Effector memory CD4-positive, alpha-beta T cell (primary cell): ENCODE results near the gene ATXN1.

Experiments
- DNase-seq, 3 donors: peaks; one replicate each; pipeline ENCODE4 v3.0.0-alpha.2; 2020
- H3K27ac ChIP-seq: 2 replicates; pipeline ENCODE4 v1.7.0; 2013; ENCODE audit warnings: mild to moderate bottlenecking, low read length, moderate library complexity; ENCODE audit not compliant: insufficient read depth, poor library complexity, severe bottlenecking
- H3K27me3 ChIP-seq: replicated peaks from 2 replicates; pipeline ENCODE4 v1.7.0; 2013; ENCODE audit warnings: mild to moderate bottlenecking, low read length; ENCODE audit not compliant: insufficient read depth, control insufficient read depth, poor library complexity, severe bottlenecking
- H3K36me3 ChIP-seq: 2 replicates; pipeline ENCODE4 v1.7.0; 2013; ENCODE audit warnings: mild to moderate bottlenecking, low read length, moderate library complexity; ENCODE audit not compliant: control insufficient read depth, insufficient read depth
- H3K4me1 ChIP-seq: 2 replicates; pipeline ENCODE4 v1.7.0; 2013; ENCODE audit warnings: low read length, mild to moderate bottlenecking; ENCODE audit not compliant: control insufficient read depth, insufficient read depth, poor library complexity, severe bottlenecking
- H3K4me3 ChIP-seq: 2 replicates; pipeline ENCODE4 v1.7.0; 2013; ENCODE audit warnings: low read length, low read depth, mild to moderate bottlenecking; ENCODE audit not compliant: insufficient read depth, poor library complexity, severe bottlenecking
- H3K9me3 ChIP-seq: 2 replicates; pipeline ENCODE4 v1.7.0; 2013; ENCODE audit warnings: mild to moderate bottlenecking, low read length, moderate library complexity; ENCODE audit not compliant: control insufficient read depth

Gene ATXN1

DNA sequence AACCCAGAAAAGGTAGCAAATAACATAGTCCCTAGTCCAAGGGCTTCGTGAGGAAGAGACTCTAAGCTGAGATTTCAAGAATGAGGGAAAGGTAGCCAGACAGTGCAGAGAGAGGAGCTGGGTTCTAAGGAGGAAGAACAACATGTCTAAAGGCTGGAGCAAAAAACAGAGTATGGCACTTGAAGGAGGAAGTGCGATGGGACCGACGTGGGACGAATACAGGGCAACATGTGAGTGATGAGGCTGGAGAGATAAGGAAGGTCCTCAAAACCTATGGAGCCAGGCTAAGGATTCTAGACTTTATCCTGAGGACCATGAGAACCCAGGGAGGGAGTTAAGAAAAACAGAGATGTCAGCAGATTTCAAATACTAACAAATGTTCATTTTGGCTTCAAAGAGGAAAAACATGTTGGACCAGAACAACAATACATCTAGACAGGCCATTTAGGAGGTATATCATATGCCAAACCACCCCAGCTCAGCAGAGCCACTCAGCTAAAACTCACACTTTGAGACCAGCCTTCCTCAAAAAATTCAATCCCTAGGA lies 17.5 kb downstream of the ATXN1 start:
- no peaks in the 10 kb centered on the region for H3K9me3 ChIP-seq
- DNase-seq = no peak
- no peak overlapping the region for H3K4me3 ChIP-seq
- no peaks in the 10 kb centered on the region for H3K27me3 ChIP-seq
- H3K4me1 ChIP-seq = no peaks in the 10 kb centered on the region
- H3K36me3 ChIP-seq = no peaks in the 10 kb centered on the region
- no peak overlapping the region for H3K27ac ChIP-seq

DNA sequence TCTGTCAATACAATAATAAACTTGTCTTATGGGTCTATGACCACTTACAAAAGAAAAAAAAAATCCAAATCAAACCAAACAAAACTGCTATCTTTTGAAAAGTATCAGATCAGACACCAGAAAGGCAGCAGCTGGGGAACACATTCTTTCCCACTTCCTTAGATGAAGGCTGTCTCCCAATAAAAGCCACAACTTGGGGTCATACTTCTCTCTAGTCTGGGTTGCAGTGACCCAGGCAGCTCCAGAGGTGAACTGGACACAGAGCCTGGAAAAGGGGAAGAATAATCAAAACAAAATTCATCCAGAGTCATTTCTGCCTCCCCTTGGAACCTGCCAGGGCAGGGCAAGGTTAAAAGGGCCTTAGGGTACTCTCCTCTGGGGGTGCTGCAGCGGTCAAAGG lies 19.1 kb downstream of the ATXN1 start:
- no peak for DNase-seq
- Histone ChIP-seq H3K27ac (no peak overlapping the region), H3K4me1 (no peaks in the 10 kb centered on the region), H3K27me3 (no peaks in the 10 kb centered on the region), H3K36me3 (no peaks in the 10 kb centered on the region), H3K4me3 (no peak overlapping the region), H3K9me3 (no peaks in the 10 kb centered on the region)

DNA sequence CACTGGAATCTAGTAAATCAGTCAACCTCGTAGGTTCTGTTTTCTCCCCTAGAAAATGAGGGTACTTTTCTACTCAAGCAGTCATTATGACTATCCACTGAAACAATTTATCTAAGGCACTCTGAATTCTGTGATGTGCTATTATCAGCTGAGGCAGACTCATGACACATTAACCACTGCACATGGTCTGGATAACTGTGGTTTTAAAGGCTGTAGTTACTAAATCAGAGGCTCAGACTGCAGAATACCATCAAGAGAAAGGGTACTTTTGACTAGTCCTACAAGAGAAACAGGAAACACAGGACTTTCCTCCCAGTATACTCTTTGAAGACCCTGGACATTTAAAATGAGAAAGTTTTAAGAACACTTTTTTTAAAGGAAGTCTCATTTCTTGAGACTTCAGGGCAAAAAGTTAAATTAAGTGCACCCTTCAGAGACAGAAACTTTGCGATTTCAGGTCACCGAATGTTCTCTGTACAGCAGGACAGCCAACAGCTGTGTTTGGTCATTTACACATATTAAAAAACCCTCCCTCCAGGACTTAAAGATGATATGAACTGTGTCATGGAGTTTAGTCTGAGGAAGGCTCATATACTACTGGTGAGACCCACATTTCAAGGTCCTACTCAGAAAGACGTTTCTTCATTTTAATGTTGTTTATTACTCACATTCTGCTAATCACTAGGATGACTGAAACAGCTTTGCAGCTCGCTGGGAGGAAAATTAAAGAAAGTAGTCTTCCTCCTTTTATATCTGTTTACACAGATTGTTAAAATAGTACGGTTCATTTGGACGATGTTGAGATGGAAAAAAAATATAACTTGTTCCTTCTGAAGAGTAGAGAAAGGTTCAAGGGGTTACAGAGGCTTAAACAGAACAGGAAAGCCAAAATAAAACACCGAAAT lies 19.9 kb downstream of the ATXN1 start:
- no peak overlapping the region for H3K27ac ChIP-seq
- no peaks in the 10 kb centered on the region for H3K36me3 ChIP-seq
- no peaks in the 10 kb centered on the region for H3K9me3 ChIP-seq
- DNase-seq = no peak
- H3K27me3 ChIP-seq = no peaks in the 10 kb centered on the region
- no peak overlapping the region for H3K4me3 ChIP-seq
- no peaks in the 10 kb centered on the region for H3K4me1 ChIP-seq

DNA sequence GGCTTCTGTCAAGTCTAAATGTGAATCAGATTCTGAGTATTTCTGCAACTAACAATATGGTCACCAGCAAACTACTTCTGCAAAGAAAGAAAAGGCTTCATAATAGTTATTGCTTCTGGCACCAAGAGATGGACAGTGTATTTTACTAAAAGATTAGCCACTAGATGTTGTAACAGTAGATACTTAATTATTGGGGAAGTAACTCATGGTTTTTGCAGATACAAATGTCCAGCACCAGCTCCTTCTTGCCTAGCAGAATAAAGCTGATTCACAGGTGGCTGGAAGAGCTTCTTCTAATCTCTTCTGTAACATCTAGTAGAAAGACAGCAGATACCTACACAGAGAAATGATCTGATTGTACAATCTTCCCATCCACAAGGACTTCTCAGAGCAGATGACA lies 21.2 kb downstream of the ATXN1 start:
- Histone ChIP-seq H3K4me1 (no peaks in the 10 kb centered on the region), H3K27ac (no peak overlapping the region), H3K27me3 (no peaks in the 10 kb centered on the region), H3K36me3 (no peaks in the 10 kb centered on the region), H3K9me3 (no peaks in the 10 kb centered on the region), H3K4me3 (no peak overlapping the region)
- no peak for DNase-seq

DNA sequence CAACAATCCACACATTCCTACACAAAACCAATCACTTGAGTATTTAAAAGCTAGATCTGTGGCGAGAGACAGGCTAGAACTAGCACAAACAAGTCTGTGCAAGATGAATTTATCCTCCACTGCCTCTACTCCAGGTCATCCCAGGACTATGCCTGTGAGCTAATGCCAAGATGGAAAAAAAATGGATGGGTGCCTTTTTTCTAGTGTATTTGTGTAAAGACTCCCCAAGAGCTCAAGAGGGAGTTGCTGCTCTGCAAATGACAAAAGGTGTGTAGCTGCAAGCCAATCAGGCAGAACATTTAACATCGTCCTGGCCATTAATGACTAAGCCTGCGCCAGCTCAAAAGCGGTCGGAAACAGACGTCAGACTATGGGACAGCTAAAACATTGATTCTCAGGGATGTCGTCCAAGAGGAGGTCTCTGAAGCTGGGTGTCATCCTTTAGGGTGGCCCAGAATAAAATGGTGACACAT lies 21.9 kb downstream of the ATXN1 start:
- no peaks in the 10 kb centered on the region for H3K27me3 ChIP-seq
- no peaks in the 10 kb centered on the region for H3K4me1 ChIP-seq
- no peak for DNase-seq
- H3K36me3 ChIP-seq = no peaks in the 10 kb centered on the region
- H3K27ac ChIP-seq = no peak overlapping the region
- H3K4me3 ChIP-seq = no peak overlapping the region
- no peaks in the 10 kb centered on the region for H3K9me3 ChIP-seq

DNA sequence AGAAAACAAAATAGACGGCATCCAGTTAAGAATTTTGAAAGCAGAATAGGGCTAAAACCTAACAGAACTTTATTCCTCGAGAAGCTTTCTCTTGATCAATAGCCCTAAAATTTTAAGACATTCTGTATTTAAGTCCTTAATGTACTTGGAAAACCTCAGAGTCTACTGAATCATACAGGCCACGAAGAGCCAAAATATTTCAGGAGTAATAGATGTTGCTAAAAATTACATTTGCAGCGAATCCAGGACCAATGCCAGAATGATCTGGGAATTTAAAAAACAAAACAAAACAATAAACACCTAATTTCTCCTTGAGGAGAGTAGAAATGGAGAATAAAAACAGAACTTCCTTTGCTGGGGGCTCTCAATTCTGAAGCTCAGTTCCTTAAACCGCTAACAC lies 23.3 kb downstream of the ATXN1 start:
- Histone ChIP-seq H3K36me3 (no peaks in the 10 kb centered on the region), H3K27ac (no peak overlapping the region), H3K4me3 (no peak overlapping the region), H3K27me3 (no peaks in the 10 kb centered on the region), H3K9me3 (no peaks in the 10 kb centered on the region), H3K4me1 (no peaks in the 10 kb centered on the region)
- DNase-seq = no peak

DNA sequence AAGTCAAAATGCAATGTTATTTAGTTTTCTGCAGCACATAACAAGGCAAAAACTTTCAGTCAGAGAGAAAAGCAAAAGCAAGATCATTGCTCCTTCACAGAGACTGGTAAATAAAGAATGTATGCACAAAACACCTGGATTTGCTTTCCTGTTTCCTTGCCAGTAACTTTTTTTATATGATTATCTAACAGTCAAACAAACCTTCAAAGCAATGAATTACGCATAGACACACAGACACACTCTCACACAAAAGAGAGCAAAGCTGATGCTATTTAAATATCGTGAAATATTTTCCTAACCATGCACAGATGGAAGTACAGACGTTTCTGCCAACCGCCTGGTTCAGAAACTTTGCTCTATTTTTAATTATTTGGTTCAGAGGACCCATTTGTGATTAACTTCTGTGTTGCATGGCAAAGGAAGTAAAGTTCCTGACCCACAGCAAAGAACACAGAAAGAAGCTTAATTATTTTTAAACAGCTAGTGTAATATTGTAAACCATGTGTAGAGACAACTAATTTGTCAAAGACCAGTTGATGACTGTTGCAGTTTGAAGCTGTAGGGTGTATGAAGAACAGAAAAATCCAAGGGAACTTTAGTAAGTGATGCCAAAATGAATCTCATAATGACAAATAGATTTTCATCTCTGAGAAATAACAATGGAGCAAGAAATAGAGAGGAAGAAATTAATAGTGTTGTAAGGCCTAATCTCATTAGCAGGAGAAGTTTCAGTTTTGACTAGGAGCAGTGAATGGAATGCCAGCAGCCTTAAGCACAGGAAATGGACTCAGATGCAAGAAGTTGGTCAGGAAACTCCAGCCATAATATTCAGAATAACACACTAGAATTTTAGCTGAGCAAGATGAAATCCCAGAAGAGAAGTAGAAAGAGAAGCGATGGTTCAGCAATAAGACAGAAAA lies 24.1 kb downstream of the ATXN1 start:
- Histone ChIP-seq H3K27ac (no peak overlapping the region), H3K4me3 (no peak overlapping the region), H3K4me1 (no peaks in the 10 kb centered on the region), H3K36me3 (no peaks in the 10 kb centered on the region), H3K9me3 (no peaks in the 10 kb centered on the region), H3K27me3 (no peaks in the 10 kb centered on the region)
- no peak for DNase-seq

DNA sequence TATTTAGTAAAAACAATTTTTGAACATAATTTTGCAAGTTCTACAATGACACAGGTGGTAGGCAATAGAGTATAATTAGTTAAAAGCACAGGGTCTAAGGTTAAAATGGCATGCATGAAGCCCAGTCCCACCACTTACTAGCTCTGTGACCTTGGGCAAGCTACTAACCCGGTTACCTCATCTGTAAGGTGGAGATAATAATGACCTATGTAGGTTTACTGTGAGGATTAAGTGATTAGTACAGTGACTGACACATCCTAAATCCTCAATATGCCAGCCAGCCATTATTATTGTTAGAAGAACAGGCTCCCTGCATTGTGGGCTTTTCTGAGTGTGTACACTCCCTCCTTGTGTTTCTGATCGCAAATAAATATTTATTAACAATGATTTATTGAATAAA lies 26.2 kb downstream of the ATXN1 start:
- no peak for DNase-seq
- peaks cover 10% of the 10 kb centered on the region for H3K4me1 ChIP-seq
- H3K9me3 ChIP-seq = no peaks in the 10 kb centered on the region
- no peaks in the 10 kb centered on the region for H3K27me3 ChIP-seq
- H3K36me3 ChIP-seq = no peaks in the 10 kb centered on the region
- H3K27ac ChIP-seq = no peak overlapping the region
- no peak overlapping the region for H3K4me3 ChIP-seq

DNA sequence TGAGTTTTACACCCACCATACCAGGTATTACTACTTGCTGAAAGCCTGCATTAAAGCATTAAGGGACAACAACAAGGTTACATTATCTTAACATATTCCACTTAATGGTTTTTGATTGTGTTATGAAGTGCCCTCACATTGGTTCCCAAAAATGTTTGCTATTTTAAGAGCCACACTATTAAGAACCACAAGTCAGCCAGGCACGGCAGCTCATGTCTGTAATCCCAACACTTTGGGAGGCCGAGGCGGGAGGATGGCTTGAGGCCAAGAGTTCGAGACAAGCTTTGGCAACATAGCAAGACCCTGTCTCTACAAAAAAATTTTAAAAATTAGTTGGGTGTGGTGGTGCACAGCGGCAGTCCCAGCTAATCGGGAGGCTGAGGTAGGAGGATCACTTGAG lies 28.2 kb downstream of the ATXN1 start:
- no peaks in the 10 kb centered on the region for H3K36me3 ChIP-seq
- no peaks in the 10 kb centered on the region for H3K27me3 ChIP-seq
- H3K4me1 ChIP-seq = peaks cover 14% of the 10 kb centered on the region
- no peak overlapping the region for H3K27ac ChIP-seq
- no peak overlapping the region for H3K4me3 ChIP-seq
- DNase-seq = no peak
- no peaks in the 10 kb centered on the region for H3K9me3 ChIP-seq
